GM12892 (cell line): ENCODE data around the gene MLANA.

Source experiments
- POLR2A ChIP-seq: IDR thresholded peaks from 2 replicates; pipeline ENCODE4 v1.6.1; 2011; ENCODE audit warnings: low read depth, low read length, control low read depth
- TAF1 ChIP-seq: IDR thresholded peaks from 2 replicates; pipeline ENCODE4 v1.6.1; 2011; ENCODE audit warnings: low read depth, mild to moderate bottlenecking, control low read depth, low read length, borderline replicate concordance

DNA sequence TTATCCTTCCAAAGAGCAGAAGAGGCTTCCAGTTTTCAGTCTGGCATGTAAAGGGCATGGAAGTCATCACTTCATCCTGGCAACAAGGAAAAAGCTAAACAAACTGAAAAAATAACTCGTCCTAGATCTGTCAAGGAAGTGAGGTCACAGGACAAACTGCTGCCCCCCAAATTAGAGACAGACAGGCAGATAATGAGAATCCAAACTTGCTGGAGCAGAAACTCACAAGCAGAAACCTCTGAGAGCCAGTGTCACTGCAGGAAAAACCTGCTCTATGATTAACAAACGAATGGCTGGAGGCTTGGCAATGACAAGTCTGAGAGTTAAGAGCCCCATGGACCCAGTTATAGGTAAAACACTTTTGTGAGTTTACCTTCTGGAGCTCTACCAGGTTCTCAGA, 18.9 kb upstream of the MLANA start:
- TF ChIP-seq POLR2A (no peak), TAF1 (no peak)
